K562 (cell line): Measurements from ENCODE around the gene GAPT. TPM values are rescaled to one million over a fixed set of nuclear protein-coding genes. Genes with fewer than 3 reads are reported as not detected.

Experiments
- ATAC-seq: fragments of 200-7000 bp; cut with Tn5 transposase; 3 replicates; pipeline ENCODE4 v1.9.1; 2020; ENCODE audit warnings: moderate library complexity
- BruUV-seq: library from RNA; stranded (reverse); fragments of 400-500 nt; replicated peaks from 2 replicates; lab custom pipeline; 2021; lab: Mats Ljungman, UMichigan
- CTCF ChIA-PET: fragments of 300-600 bp; formaldehyde crosslinking; extraction: SDS; loops from one replicate; lab custom pipeline; 2021; ENCODE audit warnings: low intra/inter-chr PET ratio; lab: Yijun Ruan, JAX
- POLR2A ChIA-PET: fragments of 300-600, 350-650 bp; sonication (Branson Sonifier 250); formaldehyde crosslinking; extraction: SDS; loops from one replicate; lab custom pipeline; 2021; ENCODE audit warnings: antibody characterized with exemption, inconsistent platforms; lab: Yijun Ruan, JAX
- DNase-seq, 4 experiments: peaks; one replicate each; pipeline versions ENCODE4 v3.0.0 to v3.0.0-alpha.2; 2011 to 2018; ENCODE audit warnings: low spot score in 3 of 4, mixed read lengths in 3 of 4; ENCODE audit errors: extremely low read depth in 1 of 4
- FAIRE-seq: peaks from 2 replicates; lab custom pipeline; 2011; peaks lifted over from hg19 to GRCh38; lab: Jason Lieb, UNC
- H2AFZ ChIP-seq: 2 replicates; pipeline ENCODE4 v1.6.0; 2011; ENCODE audit warnings: low read depth, low read length, control low read depth, inconsistent platforms
- H3K27ac ChIP-seq: fragments of 200-600 bp; 3 replicates; pipeline ENCODE4 v1.8.0; 2011; ENCODE audit warnings: low read depth, mild to moderate bottlenecking, control low read depth, inconsistent platforms, low read length, moderate library complexity, mixed read lengths; ENCODE audit errors: extremely low read depth
- H3K27me3 ChIP-seq, 2 experiments: fragments of 300-600 bp in 1 of 2; 2 replicates in 1 of 2; 3 replicates in 1 of 2; pipeline versions ENCODE4 v1.6.0 to v1.8.0; 2011; ENCODE audit warnings: inconsistent platforms in 2 of 2, low read length in 2 of 2, mild to moderate bottlenecking in 1 of 2, mixed read lengths in 1 of 2, moderate library complexity in 1 of 2; ENCODE audit not compliant: control insufficient read depth in 2 of 2, insufficient read depth in 2 of 2
- H3K36me3 ChIP-seq: fragments of 300-600 bp; 3 replicates; pipeline ENCODE4 v1.8.0; 2011; ENCODE audit warnings: mild to moderate bottlenecking, low read length, inconsistent platforms; ENCODE audit not compliant: control insufficient read depth, insufficient read depth
- H3K4me1 ChIP-seq, 2 experiments: fragments of 200-600 bp in 1 of 2; replicated peaks in 1 of 2; 2 replicates in 1 of 2; 3 replicates in 1 of 2; pipeline versions ENCODE4 v1.5.1 to v1.8.0; 2011; ENCODE audit warnings: inconsistent platforms in 2 of 2, low read length in 2 of 2, mild to moderate bottlenecking in 1 of 2, mixed read lengths in 1 of 2, moderate library complexity in 1 of 2; ENCODE audit not compliant: control insufficient read depth in 2 of 2, insufficient read depth in 2 of 2
- H3K4me2 ChIP-seq: 2 replicates; pipeline ENCODE4 v1.6.1; 2011; ENCODE audit warnings: low read length, control low read depth, inconsistent platforms, mixed read lengths; ENCODE audit not compliant: insufficient read depth
- H3K4me3 ChIP-seq: fragments of 200-600 bp; sonication (generic), shearing (Covaris generic); 2 replicates; pipeline ENCODE4 v1.5.1; 2016; ENCODE audit warnings: control low read depth, inconsistent platforms
- H3K79me2 ChIP-seq: fragments of 200-600 bp; 3 replicates; pipeline ENCODE4 v1.8.0; 2011; ENCODE audit warnings: low read length, inconsistent platforms; ENCODE audit not compliant: control insufficient read depth, insufficient read depth
- H3K9ac ChIP-seq, 2 experiments: 2 replicates each; pipeline versions ENCODE4 v1.6.0 to v1.6.1; 2011; ENCODE audit warnings: low read depth in 2 of 2, low read length in 2 of 2, control low read depth in 1 of 2, inconsistent platforms in 1 of 2, mild to moderate bottlenecking in 1 of 2, mixed read lengths in 1 of 2; ENCODE audit not compliant: insufficient read depth in 1 of 2
- H3K9me1 ChIP-seq: one replicate; pipeline ENCODE4 v1.6.0; 2011; ENCODE audit warnings: inconsistent platforms, mild to moderate bottlenecking, low read length, moderate library complexity; ENCODE audit not compliant: control insufficient read depth, insufficient read depth
- H3K9me3 ChIP-seq: replicated peaks from 2 replicates; pipeline ENCODE4 v1.5.1; 2011; ENCODE audit warnings: low read depth, low read length, inconsistent platforms; ENCODE audit not compliant: control insufficient read depth, insufficient read depth
- H4K20me1 ChIP-seq: replicated peaks from 2 replicates; pipeline ENCODE4 v1.6.1; 2011; ENCODE audit warnings: low read length, inconsistent platforms, mixed read lengths; ENCODE audit not compliant: control insufficient read depth, insufficient read depth
- MIER1 ChIP-seq: fragments of 450-650 bp; IDR thresholded peaks from 2 replicates; pipeline ENCODE4 v1.6.1; 2016; ENCODE audit warnings: antibody characterized with exemption, mild to moderate bottlenecking, low read depth
- ZBTB11 ChIP-seq, 3 experiments: fragments of 200-800 bp in 1 of 3; fragments of 250-450 bp in 1 of 3; fragments of 450-650 bp in 1 of 3; sonication (Bioruptor Pico) in 1 of 3; sonication (Bioruptor generic) in 1 of 3; formaldehyde crosslinking in 1 of 3; IDR thresholded peaks; 2 replicates each; pipeline versions ENCODE4 v1.6.1 to v1.8.0; 2016 to 2022; ENCODE audit warnings: mild to moderate bottlenecking in 2 of 3, missing genetic modification characterization in 2 of 3, missing compliant biosample characterization in 1 of 3, moderate library complexity in 1 of 3
- WGBS: fragments of 100-300 bp; shearing (Covaris generic); methylation state at CpG from one replicate; pipeline ENCODE4 v1.1.6; 2016; ENCODE audit warnings: low coverage, mixed read lengths; ENCODE audit not compliant: insufficient coverage; ENCODE audit errors: missing lambda C conversion rate; 5-methylcytosine and 5-hydroxymethylcytosine counted together
- in situ Hi-C: fragments of 300-500 bp; cut with MboI; formaldehyde crosslinking; loops from 4 replicates; pipeline ENCODE4 v1.15.0; 2018; ENCODE audit warnings: inconsistent platforms, mixed read lengths
- intact Hi-C: fragments of 100-400 bp; cut with micrococcal nuclease; formaldehyde crosslinking; loops from 2 replicates; pipeline ENCODE4 v1.14.2; 2022
- polyA plus RNA-seq, 8 experiments: library from polyadenylated mRNA; depleted of rRNA in 4 of 8; stranded (reverse) in 5 of 8; unstranded in 3 of 8; fragments of >200 nt; fragmentation: Nextera tagmentation in 2 of 8; fragmentation: Illumina TruSeq in 1 of 8; extraction: Ambion mirVana in 2 of 8; extraction: Trizol in 1 of 8; gene quantifications; 2 replicates each; pipeline versions ENCODE4 v1.2.1 to v1.2.3, GENCODE V29; 2011 to 2014; ENCODE audit warnings: inconsistent platforms in 1 of 8, missing spikeins in 1 of 8
- total RNA-seq, 7 experiments: library from RNA; depleted of rRNA in 6 of 7; stranded (reverse); fragments of >200 nt in 6 of 7; fragmentation: Illumina TruSeq in 2 of 7; extraction: Trizol in 2 of 7; gene quantifications; 2 replicates each; pipeline versions ENCODE4 v1.2.1 to v1.2.3, GENCODE V29; 2011 to 2021; ENCODE audit warnings: low replicate concordance in 1 of 7

Gene GAPT
- total and polyA plus RNA-seq, 9 of the 15 experiments (the other 6 are each of a cell fraction or from before 2014, with no cell fraction given): not detected

DNA sequence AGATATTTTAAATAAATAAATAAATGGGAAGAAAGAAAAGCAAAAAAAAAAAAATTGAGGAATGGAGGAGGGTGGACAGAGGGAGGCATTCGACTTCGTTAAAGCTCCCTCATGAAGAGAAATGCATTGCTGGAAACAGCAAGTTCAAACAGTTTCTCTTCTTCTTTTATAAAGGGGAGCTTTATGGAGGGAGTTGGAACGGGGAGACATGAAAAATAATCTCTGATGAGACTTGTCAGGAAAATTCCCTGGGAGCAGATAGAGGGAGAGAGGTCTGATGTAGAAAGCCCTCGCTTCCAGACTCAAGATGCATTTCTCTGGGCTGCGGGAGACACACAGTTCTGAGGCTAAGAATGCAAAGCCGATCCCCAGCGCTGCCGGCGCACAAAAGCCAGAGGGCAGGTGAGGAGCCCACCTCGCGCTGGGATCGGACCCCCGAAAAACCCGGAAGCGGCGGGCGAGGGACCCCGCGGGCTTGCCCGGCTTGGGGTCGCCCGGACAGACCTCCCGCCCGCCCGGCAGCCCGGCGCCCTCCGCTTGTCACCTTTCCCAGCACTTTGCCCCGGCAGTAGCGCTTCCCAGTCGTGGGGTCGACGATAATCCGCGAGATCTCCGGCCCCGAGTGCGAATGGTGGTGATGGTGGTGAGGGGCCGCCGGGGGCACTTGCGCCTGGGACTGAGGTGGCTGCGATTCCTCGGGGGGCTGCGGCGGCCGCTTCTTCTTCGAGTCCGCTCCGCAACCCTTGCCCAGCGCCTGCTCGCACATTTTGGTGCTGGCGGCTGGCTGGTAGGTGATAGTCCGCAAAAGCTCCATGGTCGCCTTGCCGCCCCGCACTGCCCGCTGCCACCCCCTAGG is 31.9 kb upstream of the GAPT start:
- 18% methylated on average over 10 of the region's 57 CpGs for WGBS
- no TSS peak for BruUV-seq
- ChIA-PET POLR2A (no interaction called here), CTCF (interaction anchor here (4.7 kb wide), 1 partner anchor 1161 kb away, joined by 49 read pairs; no protein-coding TSS in a partner anchor)
- Histone ChIP-seq H3K36me3 (no peaks in the 10 kb centered on the region), H4K20me1 (no peaks in the 10 kb centered on the region), H3K27ac (no peak overlapping the region), H3K4me3 (no peak overlapping the region), H3K27me3 (no peaks in the 10 kb centered on the region), H3K4me1 (peaks cover 0 to 12% of the 10 kb centered on the region in 2 experiments; a peak in 1 of 5 replicates), H3K4me2 (no peak overlapping the region), H2AFZ (no peak overlapping the region), H3K9ac (no peak overlapping the region), H3K79me2 (no peaks in the 10 kb centered on the region), H3K9me3 (no peaks in the 10 kb centered on the region), H3K9me1 (no peaks in the 10 kb centered on the region)
- DNase-seq: no peak
- in situ Hi-C loops: loop anchor here (10.0 to 25.0 kb wide), 3 partner anchors 672 to 1165 kb away; partner anchors contain the start of gene ACTBL2
- intact Hi-C loops: no loop called here
- FAIRE-seq: no peak
- TF ChIP-seq ZBTB11 (CRISPR knock-in tag; IDR thresholded peaks at IDR 0.05): peak in 1 of 3 experiments; percentile 25; a peak in 1 of 6 replicates
- TF ChIP-seq MIER1: no peak
- ATAC-seq: no peak
